ENCODE results near the gene AMZ1.

AMZ1 gene

GRCh38 chr7:2646336-2646679 lies 41.7 kb upstream of the AMZ1 start:
- no peak for DNase-seq (ENCODE audit: low spot score)
- peaks cover 15% of the 10 kb centered on the region for H3K4me1 Mint-ChIP-seq (ENCODE audit: low read depth)
- H3K9me3 Mint-ChIP-seq = no peaks in the 10 kb centered on the region
- H3K27ac Mint-ChIP-seq = no peak overlapping the region
- no peaks in the 10 kb centered on the region for H3K27me3 Mint-ChIP-seq (ENCODE audit: low read depth)
- H3K4me3 Mint-ChIP-seq = no peak overlapping the region
- H3K36me3 Mint-ChIP-seq (ENCODE audit: low read depth) = peaks cover 3% of the 10 kb centered on the region

DNA sequence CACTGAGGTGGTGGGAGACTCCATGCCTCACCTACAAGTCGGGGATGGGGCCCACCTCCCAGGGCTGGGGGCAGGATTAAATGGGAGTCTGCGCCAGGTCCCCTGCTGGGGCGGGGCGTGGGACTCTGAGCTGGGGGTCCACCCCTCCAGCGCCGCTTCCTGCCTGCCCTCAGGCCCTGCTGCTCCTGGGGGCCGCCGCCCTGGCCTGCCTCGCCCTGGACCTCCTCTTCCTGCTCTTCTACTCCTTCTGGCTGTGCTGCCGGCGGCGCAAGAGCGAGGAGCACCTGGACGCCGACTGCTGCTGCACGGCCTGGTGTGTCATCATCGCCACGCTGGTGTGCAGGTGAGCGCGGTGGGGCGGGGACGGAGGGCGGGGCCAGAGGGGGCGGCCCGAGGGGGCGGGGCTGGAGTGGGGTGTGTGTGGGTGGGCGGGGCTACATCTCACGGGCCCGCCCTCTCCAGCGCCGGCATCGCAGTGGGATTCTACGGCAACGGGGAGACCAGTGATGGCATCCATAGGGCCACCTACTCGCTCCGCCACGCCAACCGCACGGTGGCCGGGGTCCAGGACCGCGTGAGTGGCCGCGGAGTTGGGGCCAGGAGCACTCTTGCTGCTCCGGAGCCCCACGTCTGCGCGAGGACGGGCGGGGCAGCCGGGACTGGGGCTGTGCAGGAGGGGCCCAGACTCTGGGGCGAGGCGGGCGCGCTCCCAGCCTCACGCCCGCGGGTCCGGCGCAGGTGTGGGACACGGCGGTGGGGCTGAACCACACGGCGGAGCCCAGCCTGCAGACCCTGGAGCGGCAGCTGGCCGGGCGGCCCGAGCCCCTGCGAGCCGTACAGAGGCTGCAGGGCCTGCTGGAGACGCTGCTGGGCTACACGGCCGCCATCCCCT lies 41.1 kb upstream of the AMZ1 start:
- Mint-ChIP-seq H3K27me3 (ENCODE audit: low read depth) (no peaks in the 10 kb centered on the region), H3K36me3 (ENCODE audit: low read depth) (peaks cover 3% of the 10 kb centered on the region), H3K4me1 (ENCODE audit: low read depth) (peaks cover 15% of the 10 kb centered on the region), H3K4me3 (no peak overlapping the region), H3K9me3 (no peaks in the 10 kb centered on the region), H3K27ac (no peak overlapping the region)
- no peak for DNase-seq (ENCODE audit: low spot score)

DNA sequence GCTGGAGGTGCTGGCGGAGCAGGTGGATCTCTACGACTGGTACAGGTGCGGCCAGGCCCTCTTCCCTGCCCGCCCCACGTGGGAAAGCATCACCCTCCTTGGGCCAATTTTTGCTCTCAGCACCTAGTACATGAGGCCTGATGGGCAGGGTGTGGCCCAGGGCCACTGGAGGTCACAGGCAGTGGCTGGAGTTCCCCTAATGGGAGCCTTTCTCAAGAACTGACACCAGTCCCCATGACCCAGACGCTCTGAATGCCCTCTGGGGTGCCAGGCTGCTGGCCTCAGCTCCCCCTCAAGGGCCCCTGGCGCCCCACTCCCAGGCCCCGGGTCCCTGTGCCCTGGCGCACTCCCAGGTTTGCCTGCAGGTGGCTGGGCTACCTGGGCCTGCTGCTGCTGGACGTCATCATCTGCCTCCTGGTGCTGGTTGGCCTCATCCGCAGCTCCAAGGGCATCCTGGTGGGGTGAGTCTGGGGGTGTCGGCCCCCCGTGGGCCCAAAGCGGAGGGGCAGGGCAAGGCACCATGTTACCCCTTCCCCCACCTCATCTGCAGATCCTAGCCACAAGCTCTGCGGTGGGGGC lies 40.3 kb upstream of the AMZ1 start:
- DNase-seq (ENCODE audit: low spot score) = no peak

DNA sequence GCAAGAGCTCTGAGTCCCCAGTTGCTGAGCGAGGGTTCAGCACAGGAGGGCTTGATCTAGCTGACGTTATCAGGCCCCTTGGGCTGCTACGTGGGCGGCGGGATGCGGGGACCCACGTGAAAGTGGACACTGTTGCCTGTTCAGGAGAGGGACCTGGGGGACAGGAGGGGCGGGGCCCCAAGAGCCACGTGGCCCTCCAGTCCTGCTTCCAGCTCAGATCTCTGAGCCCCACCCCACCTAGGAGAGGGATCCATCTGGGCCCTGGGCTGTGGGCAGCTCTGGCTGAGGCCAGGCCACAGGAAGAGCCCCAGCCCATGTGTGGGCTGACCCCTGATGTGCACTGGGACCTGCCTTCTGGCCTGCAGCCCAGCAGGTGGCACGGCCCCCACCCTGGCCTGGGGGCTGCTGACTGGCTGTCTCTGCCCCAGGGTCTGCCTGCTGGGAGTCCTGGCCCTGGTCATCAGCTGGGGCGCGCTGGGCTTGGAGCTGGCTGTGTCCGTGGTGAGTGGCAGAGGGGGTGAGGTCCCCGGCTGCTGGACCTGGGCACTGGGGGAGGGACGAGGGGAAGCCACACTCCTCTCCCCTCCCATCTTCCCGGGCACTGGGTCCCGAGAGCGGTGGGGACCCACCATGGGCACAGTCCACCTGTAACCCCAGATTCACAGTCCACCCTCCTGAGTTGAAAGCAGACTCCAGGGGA lies 38.7 kb upstream of the AMZ1 start:
- no peak for DNase-seq (ENCODE audit: low spot score)
- Mint-ChIP-seq H3K4me1 (ENCODE audit: low read depth) (peaks cover 13% of the 10 kb centered on the region), H3K27ac (peak overlapping the region; percentile 20), H3K4me3 (no peak overlapping the region), H3K27me3 (ENCODE audit: low read depth) (no peaks in the 10 kb centered on the region), H3K36me3 (ENCODE audit: low read depth) (peaks cover 3% of the 10 kb centered on the region), H3K9me3 (no peaks in the 10 kb centered on the region)

More for the DNA sequence above, 40.3 kb upstream of the AMZ1 start:
- Mint-ChIP-seq H3K4me1 (ENCODE audit: low read depth) (peaks cover 15% of the 10 kb centered on the region), H3K27ac (no peak overlapping the region), H3K27me3 (ENCODE audit: low read depth) (no peaks in the 10 kb centered on the region), H3K36me3 (ENCODE audit: low read depth) (peaks cover 3% of the 10 kb centered on the region), H3K9me3 (no peaks in the 10 kb centered on the region), H3K4me3 (no peak overlapping the region)

DNA sequence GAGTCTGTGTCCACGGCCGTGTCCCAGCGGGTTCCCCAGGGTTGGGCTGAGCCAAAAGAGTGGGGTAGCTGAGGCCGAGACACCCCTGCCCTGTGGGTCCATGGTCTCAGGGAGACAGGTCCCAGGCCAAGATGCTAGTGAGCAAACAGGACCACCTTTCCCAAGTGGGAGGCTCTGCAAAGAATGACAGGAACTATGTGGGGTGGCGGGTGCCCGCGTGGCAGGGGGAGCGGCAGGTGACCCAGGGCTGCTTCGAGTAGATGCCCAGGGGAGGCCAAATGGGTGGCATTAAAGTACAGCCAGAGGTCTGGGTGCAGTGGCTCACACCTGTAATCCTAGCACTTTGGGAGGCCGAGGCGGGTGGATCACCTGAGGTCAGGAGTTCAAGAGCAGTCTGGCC lies 38.0 kb upstream of the AMZ1 start:
- Mint-ChIP-seq H3K27me3 (ENCODE audit: low read depth) (no peaks in the 10 kb centered on the region), H3K4me3 (no peak overlapping the region), H3K4me1 (ENCODE audit: low read depth) (peaks cover 8% of the 10 kb centered on the region), H3K9me3 (no peaks in the 10 kb centered on the region), H3K27ac (no peak overlapping the region), H3K36me3 (ENCODE audit: low read depth) (peaks cover 3% of the 10 kb centered on the region)
- no peak for DNase-seq (ENCODE audit: low spot score)

DNA sequence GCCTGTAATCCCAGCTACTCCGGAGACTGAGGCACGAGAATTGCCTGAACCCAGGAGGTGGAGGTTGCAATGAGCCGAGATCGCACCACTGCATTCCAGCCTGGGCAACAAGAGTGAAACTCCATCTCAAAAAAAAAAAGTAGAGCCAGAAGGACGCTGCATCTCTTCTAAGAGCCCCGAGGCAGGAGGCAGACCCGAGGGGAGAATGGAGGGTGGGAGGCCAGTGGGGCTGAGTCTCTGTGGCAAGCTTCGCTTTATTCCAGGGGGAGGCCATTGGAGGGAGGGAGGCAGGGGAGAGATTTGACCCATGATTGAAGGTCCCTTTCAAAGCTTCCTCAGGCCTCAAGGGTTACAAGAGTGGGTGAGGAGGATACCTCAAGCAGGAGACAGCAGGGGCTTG lies 37.6 kb upstream of the AMZ1 start:
- Mint-ChIP-seq H3K27me3 (ENCODE audit: low read depth) (no peaks in the 10 kb centered on the region), H3K9me3 (no peaks in the 10 kb centered on the region), H3K4me3 (no peak overlapping the region), H3K4me1 (ENCODE audit: low read depth) (peaks cover 3% of the 10 kb centered on the region), H3K27ac (no peak overlapping the region), H3K36me3 (ENCODE audit: low read depth) (peaks cover 3% of the 10 kb centered on the region)
- no peak for DNase-seq (ENCODE audit: low spot score)

GRCh38 chr7:2651336-2651735 lies 36.7 kb upstream of the AMZ1 start:
- no peak for DNase-seq (ENCODE audit: low spot score)
- H3K4me1 Mint-ChIP-seq (ENCODE audit: low read depth) = no peaks in the 10 kb centered on the region
- H3K9me3 Mint-ChIP-seq = no peaks in the 10 kb centered on the region
- H3K27me3 Mint-ChIP-seq (ENCODE audit: low read depth) = no peaks in the 10 kb centered on the region
- H3K4me3 Mint-ChIP-seq = no peak overlapping the region
- H3K36me3 Mint-ChIP-seq (ENCODE audit: low read depth) = peaks cover 3% of the 10 kb centered on the region
- no peak overlapping the region for H3K27ac Mint-ChIP-seq

- Mint-ChIP-seq H3K36me3 (ENCODE audit: low read depth) (peaks cover 4% of the 10 kb centered on the region), H3K27ac (no peak overlapping the region)
Measured at GRCh38 chr7:2651847-2652735, 35.9 kb upstream of the AMZ1 start.

DNA sequence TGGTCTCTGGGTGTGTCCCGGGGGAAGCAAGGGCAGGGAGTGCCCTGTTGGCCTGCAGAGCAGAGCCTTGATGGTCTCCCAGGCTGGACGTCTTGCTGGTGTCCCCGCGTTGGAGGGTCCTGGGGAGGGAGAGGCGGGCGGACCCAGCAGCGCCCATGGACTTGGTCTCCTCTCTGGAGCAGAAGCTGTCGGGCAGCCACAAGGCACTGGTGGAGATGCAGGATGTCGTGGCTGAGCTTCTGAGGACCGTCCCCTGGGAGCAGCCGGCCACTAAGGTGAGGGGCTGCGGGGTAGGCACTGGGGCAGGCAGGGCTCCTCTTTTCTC lies 35.3 kb upstream of the AMZ1 start:
- Mint-ChIP-seq H3K36me3 (ENCODE audit: low read depth) (peaks cover 7% of the 10 kb centered on the region), H3K4me1 (ENCODE audit: low read depth) (no peaks in the 10 kb centered on the region), H3K27me3 (ENCODE audit: low read depth) (no peaks in the 10 kb centered on the region), H3K9me3 (no peaks in the 10 kb centered on the region), H3K27ac (no peak overlapping the region), H3K4me3 (no peak overlapping the region)
- DNase-seq (ENCODE audit: low spot score) = no peak

More at GRCh38 chr7:2651847-2652735, 35.9 kb upstream of the AMZ1 start:
- no peak for DNase-seq (ENCODE audit: low spot score)
- Mint-ChIP-seq H3K9me3 (no peaks in the 10 kb centered on the region), H3K4me3 (no peak overlapping the region), H3K4me1 (ENCODE audit: low read depth) (no peaks in the 10 kb centered on the region), H3K27me3 (ENCODE audit: low read depth) (no peaks in the 10 kb centered on the region)

- Mint-ChIP-seq H3K27me3 (ENCODE audit: low read depth) (no peaks in the 10 kb centered on the region), H3K4me1 (ENCODE audit: low read depth) (no peaks in the 10 kb centered on the region), H3K9me3 (no peaks in the 10 kb centered on the region), H3K27ac (no peak overlapping the region), H3K36me3 (ENCODE audit: low read depth) (peaks cover 7% of the 10 kb centered on the region), H3K4me3 (no peak overlapping the region)
- DNase-seq (ENCODE audit: low spot score) = no peak
Measured at GRCh38 chr7:2654059-2654458, 33.9 kb upstream of the AMZ1 start.

- H3K4me1 Mint-ChIP-seq (ENCODE audit: low read depth) = no peaks in the 10 kb centered on the region
Measured at GRCh38 chr7:2655870-2656614, 32.0 kb upstream of the AMZ1 start.

GRCh38 chr7:2657208-2657607 lies 30.8 kb upstream of the AMZ1 start:
- Mint-ChIP-seq H3K4me1 (ENCODE audit: low read depth) (no peaks in the 10 kb centered on the region), H3K9me3 (no peaks in the 10 kb centered on the region), H3K36me3 (ENCODE audit: low read depth) (peaks cover 4% of the 10 kb centered on the region)

More at GRCh38 chr7:2655870-2656614, 32.0 kb upstream of the AMZ1 start:
- Mint-ChIP-seq H3K36me3 (ENCODE audit: low read depth) (peaks cover 4% of the 10 kb centered on the region), H3K27me3 (ENCODE audit: low read depth) (no peaks in the 10 kb centered on the region), H3K4me3 (no peak overlapping the region), H3K27ac (no peak overlapping the region), H3K9me3 (no peaks in the 10 kb centered on the region)
- DNase-seq (ENCODE audit: low spot score) = no peak

More at GRCh38 chr7:2657208-2657607, 30.8 kb upstream of the AMZ1 start:
- no peaks in the 10 kb centered on the region for H3K27me3 Mint-ChIP-seq (ENCODE audit: low read depth)
- no peak overlapping the region for H3K27ac Mint-ChIP-seq
- H3K4me3 Mint-ChIP-seq = no peak overlapping the region
- no peak for DNase-seq (ENCODE audit: low spot score)

Measured in T-helper 2 cell treated with Interferon-gamma antibody and Interleukin-4, amounts not matched to agents 5 μg/mL and 100 μg/mL, for 36 hours (primary cell).